ENCODE results near the gene ZNF888. TPM values are rescaled to one million over a fixed set of nuclear protein-coding genes. Genes with fewer than 3 reads are reported as not detected.

ZNF888 gene
- total and polyA plus RNA-seq, 9 of the 15 experiments (the other 6 are each of a cell fraction or from before 2014, with no cell fraction given), result 1.6 to 13.3 (median 9.9) TPM

DNA sequence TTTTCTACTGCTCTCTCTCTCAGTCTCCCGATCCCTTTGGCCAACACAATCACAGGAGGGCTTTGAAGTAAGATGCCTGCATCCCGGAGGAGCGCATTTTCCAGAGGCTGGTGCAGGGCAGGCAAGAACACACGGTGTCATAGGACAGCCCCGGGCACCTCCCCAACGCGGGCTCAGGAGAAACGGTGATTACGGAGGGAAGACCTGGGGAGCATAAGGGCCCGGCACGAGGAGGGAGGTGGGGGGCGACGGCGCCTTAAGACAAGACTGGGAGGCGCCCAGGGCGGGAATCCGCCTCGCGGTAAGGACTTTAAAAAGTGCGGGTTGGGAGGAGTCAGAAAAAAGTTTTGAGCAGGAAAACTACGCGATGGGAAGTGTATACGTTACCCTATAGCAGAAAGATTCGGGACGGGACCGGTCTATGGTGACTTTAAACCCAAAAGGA is 18.7 kb upstream of the ZNF888 start:
- ChIA-PET POLR2A (interaction anchor here (0.7 to 1.4 kb wide), 2 partner anchors 18 to 189 kb away, joined by 3 to 4 read pairs; no protein-coding TSS in a partner anchor), CTCF (ENCODE audit: low intra/inter-chr PET ratio) (no interaction called here)
- in situ Hi-C loops (cut with MboI), result no loop called here
- peak in 3 of 4 experiments; percentile 23 to 55 (median 29) for DNase-seq (ENCODE audit: extremely low read depth in 1 of 4, low spot score in 3 of 4)
- H3K36me3 ChIP-seq (ENCODE audit: control insufficient read depth, insufficient read depth, low read length), result peaks cover 14% of the 10 kb centered on the region; the same call in 2 of the 3 replicates
- H4K20me1 ChIP-seq (replicated peaks; ENCODE audit: control insufficient read depth, insufficient read depth, low read length), result no peaks in the 10 kb centered on the region
- H3K9ac ChIP-seq (ENCODE audit: insufficient read depth in 1 of 2, low read depth in 2 of 2, low read length in 2 of 2), result peak overlapping the region; percentile 91 to 96
- FAIRE-seq, result no peak
- H3K9me1 ChIP-seq (ENCODE audit: control insufficient read depth, insufficient read depth, low read length), result no peaks in the 10 kb centered on the region
- no peaks in the 10 kb centered on the region for H3K9me3 ChIP-seq (replicated peaks; ENCODE audit: control insufficient read depth, insufficient read depth, low read depth, low read length)
- 0% methylated on average over 25 of the region's 26 CpGs for WGBS (ENCODE audit: insufficient coverage, low coverage, missing lambda C conversion rate)
- peak; percentile 74 for ATAC-seq
- peak overlapping the region; percentile 95 for H3K4me3 ChIP-seq
- H3K79me2 ChIP-seq (ENCODE audit: control insufficient read depth, insufficient read depth, low read length), result peaks cover 55% of the 10 kb centered on the region
- intact Hi-C loops (cut with micrococcal nuclease), result no loop called here
- BruUV-seq (replicated peaks), result TSS peak; percentile 82
- peaks cover 20 to 37% of the 10 kb centered on the region in 2 experiments for H3K4me1 ChIP-seq (replicated peaks in 1 of 2; ENCODE audit: control insufficient read depth in 2 of 2, insufficient read depth in 2 of 2, low read length in 2 of 2)
- H3K4me2 ChIP-seq (ENCODE audit: insufficient read depth, low read length), result peak overlapping the region; percentile 87
- peak overlapping the region; percentile 97 for H3K27ac ChIP-seq (ENCODE audit: extremely low read depth, low read depth, low read length)
- no peaks in the 10 kb centered on the region for H3K27me3 ChIP-seq (ENCODE audit: control insufficient read depth in 2 of 2, insufficient read depth in 2 of 2, low read length in 2 of 2)
- H2AFZ ChIP-seq (ENCODE audit: low read depth, low read length), result peak overlapping the region; percentile 92
- TF ChIP-seq KAT7 (CRISPR knock-in tag; IDR thresholded peaks at IDR 0.05; ENCODE audit: borderline replicate concordance) (0 out of 2 replicates have a peak, but pooled peaks have one; percentile 34), ZBTB1 (CRISPR knock-in tag; IDR thresholded peaks at IDR 0.05; ENCODE audit: borderline replicate concordance, low read depth) (no peak), FUS (optimal IDR thresholded peaks at IDR 0.05; ENCODE audit: low read depth, low read length) (no peak), ASH1L (IDR thresholded peaks at IDR 0.05; ENCODE audit: borderline replicate concordance, low read depth, partially characterized antibody) (no peak), ZNF197 (CRISPR knock-in tag; IDR thresholded peaks at IDR 0.05; ENCODE audit: low read depth) (no peak; the same call in 1 of the 2 replicates), WHSC1 (IDR thresholded peaks at IDR 0.05; ENCODE audit: low read length) (no peak), HNRNPLL (IDR thresholded peaks at IDR 0.05; ENCODE audit: low read depth, low read length, poor library complexity, severe bottlenecking) (peak; percentile 34), FOS (IDR thresholded peaks at IDR 0.05; ENCODE audit: extremely low read depth, insufficient read length) (no peak), NBN (IDR thresholded peaks at IDR 0.05; ENCODE audit: low read depth) (no peak), RHOXF2B (CRISPR knock-in tag; conservative IDR thresholded peaks at IDR 0.05) (no peak), GATA2 (CRISPR knock-in tag; IDR thresholded peaks at IDR 0.05) (no peak), ZBED1 (IDR thresholded peaks at IDR 0.05) (no peak), CEBPB (tag; IDR thresholded peaks at IDR 0.05) (no peak), SIN3A (IDR thresholded peaks at IDR 0.05; ENCODE audit: borderline replicate concordance in 2 of 2, control insufficient read depth in 1 of 2, low read depth in 2 of 2, low read length in 2 of 2) (0 out of 4 replicates have a peak, but pooled peaks of 1 of the 2 experiments have one; percentile 23), LARP7 (IDR thresholded peaks at IDR 0.05) (no peak), RCOR1 (IDR thresholded peaks at IDR 0.05; ENCODE audit: borderline replicate concordance in 1 of 2, low read depth in 2 of 2, low read length in 2 of 2) (no peak), U2AF2 (optimal IDR thresholded peaks at IDR 0.05; ENCODE audit: low read depth, low read length) (no peak)
- TF ChIP-seq, protein P1, sequence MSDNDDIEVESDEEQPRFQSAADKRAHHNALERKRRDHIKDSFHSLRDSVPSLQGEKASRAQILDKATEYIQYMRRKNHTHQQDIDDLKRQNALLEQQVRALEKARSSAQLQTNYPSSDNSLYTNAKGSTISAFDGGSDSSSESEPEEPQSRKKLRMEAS (CRISPR knock-in tag; IDR thresholded peaks at IDR 0.05), result peak; percentile 69; the same call in 1 of the 2 replicates
- TF ChIP-seq, protein P2, sequence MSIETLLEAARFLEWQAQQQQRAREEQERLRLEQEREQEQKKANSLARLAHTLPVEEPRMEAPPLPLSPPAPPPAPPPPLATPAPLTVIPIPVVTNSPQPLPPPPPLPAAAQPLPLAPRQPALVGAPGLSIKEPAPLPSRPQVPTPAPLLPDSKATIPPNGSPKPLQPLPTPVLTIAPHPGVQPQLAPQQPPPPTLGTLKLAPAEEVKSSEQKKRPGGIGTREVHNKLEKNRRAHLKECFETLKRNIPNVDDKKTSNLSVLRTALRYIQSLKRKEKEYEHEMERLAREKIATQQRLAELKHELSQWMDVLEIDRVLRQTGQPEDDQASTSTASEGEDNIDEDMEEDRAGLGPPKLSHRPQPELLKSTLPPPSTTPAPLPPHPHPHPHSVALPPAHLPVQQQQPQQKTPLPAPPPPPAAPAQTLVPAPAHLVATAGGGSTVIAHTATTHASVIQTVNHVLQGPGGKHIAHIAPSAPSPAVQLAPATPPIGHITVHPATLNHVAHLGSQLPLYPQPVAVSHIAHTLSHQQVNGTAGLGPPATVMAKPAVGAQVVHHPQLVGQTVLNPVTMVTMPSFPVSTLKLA (conservative IDR thresholded peaks at IDR 0.05), result 0 out of 4 replicates have a peak, but pooled peaks of 1 of the 2 experiments have one; percentile 7
- TF ChIP-seq, protein P3, sequence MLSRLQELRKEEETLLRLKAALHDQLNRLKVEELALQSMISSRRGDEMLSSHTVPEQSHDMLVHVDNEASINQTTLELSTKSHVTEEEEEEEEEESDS (CRISPR knock-in tag; IDR thresholded peaks at IDR 0.05), result no peak
- TF ChIP-seq, protein P4, sequence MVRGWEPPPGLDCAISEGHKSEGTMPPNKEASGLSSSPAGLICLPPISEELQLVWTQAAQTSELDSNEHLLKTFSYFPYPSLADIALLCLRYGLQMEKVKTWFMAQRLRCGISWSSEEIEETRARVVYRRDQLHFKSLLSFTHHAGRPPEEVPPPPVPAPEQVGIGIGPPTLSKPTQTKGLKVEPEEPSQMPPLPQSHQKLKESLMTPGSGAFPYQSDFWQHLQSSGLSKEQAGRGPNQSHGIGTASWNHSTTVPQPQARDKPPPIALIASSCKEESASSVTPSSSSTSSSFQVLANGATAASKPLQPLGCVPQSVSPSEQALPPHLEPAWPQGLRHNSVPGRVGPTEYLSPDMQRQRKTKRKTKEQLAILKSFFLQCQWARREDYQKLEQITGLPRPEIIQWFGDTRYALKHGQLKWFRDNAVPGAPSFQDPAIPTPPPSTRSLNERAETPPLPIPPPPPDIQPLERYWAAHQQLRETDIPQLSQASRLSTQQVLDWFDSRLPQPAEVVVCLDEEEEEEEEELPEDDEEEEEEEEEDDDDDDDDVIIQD (CRISPR knock-in tag; IDR thresholded peaks at IDR 0.05), result no peak
